Panc1 (cell line): ENCODE results near the gene PLCH1.

ENCODE experiments used
- CTCF ChIP-seq: fragments of 450-650 bp; IDR thresholded peaks from 2 replicates; pipeline ENCODE4 v1.5.1; 2017; ENCODE audit warnings: mild to moderate bottlenecking
- POLR2AphosphoS5 ChIP-seq: IDR thresholded peaks from 2 replicates; pipeline ENCODE4 v1.6.1; 2012; ENCODE audit warnings: mild to moderate bottlenecking, low read depth, low read length, moderate library complexity
- REST ChIP-seq, 2 experiments: IDR thresholded peaks; 2 replicates each; pipeline ENCODE4 v1.6.1; 2011 to 2012; ENCODE audit warnings: low read depth in 2 of 2, control low read depth in 1 of 2, low read length in 1 of 2, mild to moderate bottlenecking in 1 of 2, moderate library complexity in 1 of 2; ENCODE audit not compliant: insufficient read depth in 1 of 2
- TCF7L2 ChIP-seq: IDR thresholded peaks from 2 replicates; pipeline ENCODE4 v1.6.1; 2011; ENCODE audit warnings: mild to moderate bottlenecking, low read depth, low read length, inconsistent platforms

- TF ChIP-seq CTCF (no peak), TCF7L2 (no peak), POLR2AphosphoS5 (no peak), REST (IDR thresholded peaks at IDR 0.05; ENCODE audit: insufficient read depth in 1 of 2, low read depth in 2 of 2, low read length in 1 of 2) (no peak)
Observed at GRCh38 chr3:155629556-155629955, 115.3 kb downstream of the PLCH1 start.
